Measurements from ENCODE around the gene PACRG. TPM values are rescaled to one million over a fixed set of nuclear protein-coding genes. Genes with fewer than 3 reads are reported as not detected.

Gene PACRG
- total RNA-seq, 2 donors from 2014 or later: 13.0 TPM; not detected in 1

DNA sequence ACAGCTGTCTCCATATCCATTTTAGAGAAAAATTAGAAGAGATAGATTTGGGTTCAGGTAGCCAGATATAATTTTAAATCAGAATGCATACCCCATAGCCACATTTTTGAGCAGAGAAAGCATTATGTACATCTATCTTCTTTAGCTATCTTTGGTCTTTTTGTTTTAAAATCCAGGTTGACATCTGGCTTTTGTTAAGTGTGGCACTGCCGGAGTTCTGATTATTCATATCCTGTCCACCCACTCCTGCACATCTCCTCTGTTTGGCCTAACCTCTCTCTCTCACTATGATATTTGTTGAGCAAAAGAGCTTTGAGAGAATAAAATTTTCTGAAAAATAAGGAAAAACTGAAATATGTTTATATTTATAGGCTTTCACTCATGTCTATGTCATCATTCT lies 189.7 kb downstream of the PACRG start:
- Histone ChIP-seq H3K4me1 (ENCODE audit: control insufficient read depth in 1 of 2, low read depth in 2 of 2) (no peaks in the 10 kb centered on the region), H3K4me3 (no peak overlapping the region), H3K27ac (no peak overlapping the region), H3K9me3 (no peaks in the 10 kb centered on the region), H3K36me3 (no peaks in the 10 kb centered on the region), H3K27me3 (replicated peaks; ENCODE audit: insufficient read depth) (no peaks in the 10 kb centered on the region)
- DNase-seq (ENCODE audit: low spot score) (no peak), ATAC-seq (ENCODE audit: insufficient number of reproducible peaks, low FRiP score, low read depth) (no peak)
- TF ChIP-seq CTCF (IDR thresholded peaks at IDR 0.05): no peak

DNA sequence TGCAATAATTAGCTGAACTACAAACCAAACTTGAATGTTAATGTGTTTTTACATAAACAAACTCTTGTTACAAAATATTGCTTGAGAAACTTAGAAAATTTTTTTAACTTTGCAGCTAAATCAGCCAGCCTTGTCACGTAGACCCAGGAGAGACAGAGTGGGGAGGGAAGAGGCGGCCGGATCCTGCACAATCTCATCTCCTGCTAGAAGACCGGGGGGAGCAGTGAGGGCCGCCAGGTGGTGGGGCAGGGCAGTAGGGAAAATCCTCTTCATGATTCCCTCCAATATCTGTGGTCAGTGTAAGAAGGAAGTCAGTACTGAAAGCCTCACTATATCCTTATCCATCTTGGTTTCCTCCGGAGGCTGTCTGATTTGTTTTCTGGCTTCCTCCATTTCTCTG lies 193.3 kb downstream of the PACRG start:
- Histone ChIP-seq H3K4me1 (ENCODE audit: control insufficient read depth in 1 of 2, low read depth in 2 of 2) (no peaks in the 10 kb centered on the region), H3K9me3 (peaks cover 4% of the 10 kb centered on the region), H3K4me3 (no peak overlapping the region), H3K36me3 (no peaks in the 10 kb centered on the region), H3K27ac (no peak overlapping the region), H3K27me3 (replicated peaks; ENCODE audit: insufficient read depth) (no peaks in the 10 kb centered on the region)
- no peak for TF ChIP-seq CTCF (IDR thresholded peaks at IDR 0.05)
- DNase-seq (ENCODE audit: low spot score) (no peak), ATAC-seq (ENCODE audit: insufficient number of reproducible peaks, low FRiP score, low read depth) (no peak)

- H3K4me3 ChIP-seq: no peak overlapping the region
- H3K36me3 ChIP-seq: no peaks in the 10 kb centered on the region
- no peaks in the 10 kb centered on the region for H3K4me1 ChIP-seq (ENCODE audit: control insufficient read depth in 1 of 2, low read depth in 2 of 2)
- TF ChIP-seq CTCF (IDR thresholded peaks at IDR 0.05): no peak
- H3K27ac ChIP-seq: no peak overlapping the region
- H3K9me3 ChIP-seq: peaks cover 4% of the 10 kb centered on the region
- H3K27me3 ChIP-seq (replicated peaks; ENCODE audit: insufficient read depth): no peaks in the 10 kb centered on the region
- DNase-seq (ENCODE audit: low spot score) (no peak), ATAC-seq (ENCODE audit: insufficient number of reproducible peaks, low FRiP score, low read depth) (no peak)
These were observed 193.8 kb downstream of the PACRG start for GRCh38 chr6:162921510-162922040.

GRCh38 chr6:162922563-162923166 lies 194.9 kb downstream of the PACRG start:
- Histone ChIP-seq H3K27ac (no peak overlapping the region), H3K27me3 (replicated peaks; ENCODE audit: insufficient read depth) (no peaks in the 10 kb centered on the region), H3K36me3 (no peaks in the 10 kb centered on the region), H3K4me3 (no peak overlapping the region), H3K9me3 (peaks cover 4% of the 10 kb centered on the region), H3K4me1 (ENCODE audit: control insufficient read depth in 1 of 2, low read depth in 2 of 2) (no peaks in the 10 kb centered on the region)
- DNase-seq (ENCODE audit: low spot score): no peak
- no peak for ATAC-seq (ENCODE audit: insufficient number of reproducible peaks, low FRiP score, low read depth)
- no peak for TF ChIP-seq CTCF (IDR thresholded peaks at IDR 0.05)

DNA sequence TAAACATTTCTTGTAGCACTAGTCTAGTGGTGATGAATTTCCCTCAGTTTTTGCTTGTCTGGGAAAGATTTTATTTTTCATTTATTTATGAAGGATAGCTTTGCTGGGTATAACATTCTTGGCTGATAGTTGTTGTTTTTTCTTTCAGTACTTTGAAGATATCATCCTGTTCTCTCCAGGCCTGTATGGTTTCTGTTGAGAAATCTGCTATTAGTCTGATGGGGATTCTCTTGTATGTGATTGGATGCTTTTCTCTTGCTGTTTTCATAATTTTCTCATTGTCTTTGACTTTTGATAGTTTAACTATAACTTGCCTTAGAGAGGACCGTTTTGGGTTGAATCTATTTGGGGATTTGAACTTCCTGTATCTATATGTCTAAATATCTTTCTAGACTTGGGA lies 207.1 kb downstream of the PACRG start:
- Histone ChIP-seq H3K9me3 (peaks cover 8% of the 10 kb centered on the region), H3K36me3 (no peaks in the 10 kb centered on the region), H3K27ac (no peak overlapping the region), H3K27me3 (replicated peaks; ENCODE audit: insufficient read depth) (no peaks in the 10 kb centered on the region), H3K4me3 (no peak overlapping the region), H3K4me1 (ENCODE audit: control insufficient read depth in 1 of 2, low read depth in 2 of 2) (no peaks in the 10 kb centered on the region)
- TF ChIP-seq CTCF (IDR thresholded peaks at IDR 0.05): no peak
- ATAC-seq (ENCODE audit: insufficient number of reproducible peaks, low FRiP score, low read depth) (no peak), DNase-seq (ENCODE audit: low spot score) (no peak)

All from thoracic aorta (tissue), 2 donors.